Measurements from ENCODE around the gene NOP9.
A peak's percentile ranks its signal among the peaks of the same experiment; 100 is the strongest.
"Not testable (repeated sequence)": the region's sequence is repeated elsewhere in the genome, so short reads cannot be mapped to it uniquely, and the experiment has no call there.

The NOP9 gene

DNA sequence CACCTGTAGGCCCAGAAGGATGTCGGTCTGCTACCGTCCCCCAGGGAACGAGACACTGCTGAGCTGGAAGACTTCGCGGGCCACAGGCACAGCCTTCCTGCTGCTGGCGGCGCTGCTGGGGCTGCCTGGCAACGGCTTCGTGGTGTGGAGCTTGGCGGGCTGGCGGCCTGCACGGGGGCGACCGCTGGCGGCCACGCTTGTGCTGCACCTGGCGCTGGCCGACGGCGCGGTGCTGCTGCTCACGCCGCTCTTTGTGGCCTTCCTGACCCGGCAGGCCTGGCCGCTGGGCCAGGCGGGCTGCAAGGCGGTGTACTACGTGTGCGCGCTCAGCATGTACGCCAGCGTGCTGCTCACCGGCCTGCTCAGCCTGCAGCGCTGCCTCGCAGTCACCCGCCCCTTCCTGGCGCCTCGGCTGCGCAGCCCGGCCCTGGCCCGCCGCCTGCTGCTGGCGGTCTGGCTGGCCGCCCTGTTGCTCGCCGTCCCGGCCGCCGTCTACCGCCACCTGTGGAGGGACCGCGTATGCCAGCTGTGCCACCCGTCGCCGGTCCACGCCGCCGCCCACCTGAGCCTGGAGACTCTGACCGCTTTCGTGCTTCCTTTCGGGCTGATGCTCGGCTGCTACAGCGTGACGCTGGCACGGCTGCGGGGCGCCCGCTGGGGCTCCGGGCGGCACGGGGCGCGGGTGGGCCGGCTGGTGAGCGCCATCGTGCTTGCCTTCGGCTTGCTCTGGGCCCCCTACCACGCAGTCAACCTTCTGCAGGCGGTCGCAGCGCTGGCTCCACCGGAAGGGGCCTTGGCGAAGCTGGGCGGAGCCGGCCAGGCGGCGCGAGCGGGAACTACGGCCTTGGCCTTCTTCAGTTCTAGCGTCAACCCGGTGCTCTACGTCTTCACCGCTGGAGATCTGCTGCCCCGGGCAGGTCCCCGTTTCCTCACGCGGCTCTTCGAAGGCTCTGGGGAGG, 11.3 kb downstream of the NOP9 start, which contains the start of gene LTB4R:
Gene LTB4R, plus strand, starts transcription at position 857 of the 959 bp plus-strand sequence. CDS start 4,150 bp downstream, outside the sequence.
- no peak for DNase-seq

DNA sequence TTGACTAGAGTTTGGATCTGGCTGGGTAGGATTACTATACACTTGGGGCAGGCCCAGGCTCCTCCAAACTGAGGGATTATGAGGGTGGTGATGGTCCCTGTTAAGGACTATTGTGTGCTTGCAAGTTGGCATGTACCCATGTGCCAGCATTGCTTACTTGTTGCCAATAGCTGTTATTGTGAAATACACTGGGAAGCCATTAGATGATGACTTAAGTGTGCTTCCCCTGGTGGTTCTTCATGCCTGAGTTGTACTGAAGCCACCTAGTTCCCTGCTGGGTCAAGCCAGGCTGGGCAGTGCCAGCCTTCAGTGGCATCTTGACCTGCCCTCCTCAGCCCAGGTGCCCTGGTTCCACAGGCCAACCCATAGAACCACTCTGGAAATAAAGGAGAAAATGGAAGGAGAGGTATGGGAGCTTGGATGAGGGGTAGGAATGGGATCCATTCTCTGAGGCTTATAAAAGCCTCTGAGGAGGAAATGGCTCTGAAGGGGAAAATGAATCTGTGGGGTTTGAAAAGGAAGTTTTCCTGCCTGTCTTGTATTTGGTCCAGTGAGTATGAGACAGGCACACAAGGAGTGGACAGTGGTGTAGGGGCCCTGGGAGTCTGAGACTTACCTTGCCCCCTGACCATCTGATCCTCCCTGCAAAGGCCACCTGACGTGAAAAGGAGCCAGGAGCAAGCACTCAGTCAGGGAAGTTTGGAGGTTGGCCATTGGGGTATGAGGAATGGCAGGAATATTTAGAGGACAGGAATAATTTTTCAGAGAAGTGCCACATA, 12.4 kb downstream of the NOP9 start:
- no peak for DNase-seq

DNA sequence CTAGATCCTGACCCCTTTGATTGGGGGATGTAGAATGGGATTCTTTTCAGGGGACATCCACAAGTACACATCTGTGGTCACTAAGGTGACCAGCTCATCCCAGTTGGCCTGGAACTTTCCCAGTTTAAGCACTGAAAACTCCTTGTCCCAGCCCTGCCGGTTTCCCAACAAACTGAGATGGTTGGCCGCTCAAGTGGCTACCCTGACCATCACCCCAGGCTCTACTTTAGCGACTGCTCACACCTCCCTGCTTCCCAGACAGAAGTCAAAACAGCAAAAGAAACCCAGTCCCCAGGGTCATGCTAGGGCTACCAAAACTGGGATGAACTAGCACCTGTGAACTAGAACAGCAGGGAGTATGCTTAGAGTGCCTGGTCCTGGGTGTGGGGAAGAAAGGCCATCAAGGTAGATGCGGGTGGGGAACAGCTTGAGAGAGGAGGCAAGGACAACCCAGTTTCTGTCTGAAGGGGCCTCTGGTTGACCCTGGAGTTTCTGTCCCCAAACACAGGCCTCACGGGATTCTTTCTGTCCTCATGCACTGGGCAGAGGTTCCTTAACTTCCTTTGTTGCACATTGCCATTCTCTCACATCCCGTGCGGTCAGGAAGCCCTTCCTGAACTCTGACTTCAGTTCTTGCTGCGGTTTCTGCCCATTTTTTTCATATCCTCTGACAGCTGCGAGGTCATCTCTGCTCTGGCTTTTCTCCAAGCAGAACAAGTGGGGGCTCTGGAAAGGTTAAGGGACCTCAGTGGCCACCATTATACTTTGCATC, 13.3 kb downstream of the NOP9 start:
- DNase-seq, result no peak

DNA sequence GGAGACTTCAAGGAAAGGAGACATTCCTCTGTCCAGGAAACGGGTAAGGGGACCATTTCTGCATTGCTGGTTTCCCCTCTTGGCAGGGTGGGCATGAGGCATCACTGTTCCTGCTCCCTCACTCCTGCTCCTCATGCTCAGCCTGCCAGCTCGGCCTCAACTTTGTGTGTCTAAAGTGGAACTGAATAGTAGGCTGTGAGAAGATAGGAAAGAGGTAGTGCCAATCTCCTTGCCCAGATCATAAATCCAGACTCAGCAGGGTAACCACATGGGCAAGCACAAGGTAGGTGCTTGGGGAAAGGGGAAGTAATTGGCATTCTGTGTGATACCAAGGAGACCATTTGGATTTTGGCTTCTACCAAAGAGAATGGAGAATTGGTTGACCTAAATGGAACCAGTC, 14.3 kb downstream of the NOP9 start:
- DNase-seq, result no peak

DNA sequence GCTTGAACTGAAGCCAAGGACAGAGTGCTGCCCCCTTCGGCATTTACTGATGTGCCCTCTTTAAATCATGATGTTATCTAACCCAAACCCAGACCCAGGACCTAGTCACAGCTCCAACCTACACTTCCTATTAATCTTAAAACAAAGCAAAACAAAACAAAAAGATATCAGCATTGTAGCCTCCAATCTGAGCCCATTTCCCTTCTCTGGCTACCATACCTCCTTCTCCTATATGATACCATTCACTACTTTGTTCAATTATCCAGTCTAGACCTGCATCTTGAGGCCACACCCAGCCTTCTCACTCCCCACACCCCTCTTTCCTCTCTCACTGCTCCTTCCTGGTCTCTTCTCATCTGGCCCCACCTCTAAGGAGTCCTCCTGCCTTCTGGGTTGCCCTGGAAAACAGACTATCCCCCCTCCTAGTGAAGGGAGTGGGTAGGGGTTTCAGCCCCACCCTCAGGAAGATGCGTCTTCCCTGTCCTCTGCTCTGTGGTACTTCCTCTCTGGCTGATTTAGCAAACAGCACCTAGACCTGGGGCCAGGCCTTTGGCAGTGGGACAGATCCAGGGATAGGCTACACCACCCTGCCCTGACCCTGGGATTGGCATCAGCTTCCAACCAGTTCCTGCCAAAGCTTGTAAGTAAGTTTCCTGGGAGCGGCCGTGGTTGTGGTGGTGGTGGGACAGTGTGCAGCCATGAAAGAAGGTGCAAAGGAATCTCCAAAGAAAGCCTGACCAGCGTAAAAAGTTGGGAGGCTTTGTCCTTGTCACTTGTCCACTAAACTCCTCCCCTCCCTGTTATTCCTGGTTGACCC, 14.9 kb downstream of the NOP9 start:
- no peak for DNase-seq

DNA sequence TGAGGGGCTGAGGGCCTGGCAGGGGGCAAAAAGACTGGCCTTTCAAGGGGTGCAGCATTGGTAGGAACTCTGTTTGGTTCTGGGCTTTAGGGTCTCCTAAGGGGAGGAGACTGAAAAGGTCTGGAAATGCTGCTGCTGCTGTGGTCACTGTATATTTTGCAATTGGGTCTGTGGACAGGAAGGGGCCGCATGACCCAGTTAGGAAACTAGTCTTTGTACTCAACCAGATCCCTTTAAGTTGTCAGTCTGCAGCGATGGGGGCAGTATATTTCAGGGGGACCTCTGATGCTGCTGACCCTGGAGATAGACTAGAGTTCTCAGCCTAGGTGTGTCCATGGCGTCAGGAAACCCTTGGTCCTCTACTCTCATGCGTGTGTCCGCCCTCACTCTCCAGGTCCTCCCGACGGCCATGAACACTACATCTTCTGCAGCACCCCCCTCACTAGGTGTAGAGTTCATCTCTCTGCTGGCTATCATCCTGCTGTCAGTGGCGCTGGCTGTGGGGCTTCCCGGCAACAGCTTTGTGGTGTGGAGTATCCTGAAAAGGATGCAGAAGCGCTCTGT, 15.7 kb downstream of the NOP9 start:
- DNase-seq, result no peak

DNA sequence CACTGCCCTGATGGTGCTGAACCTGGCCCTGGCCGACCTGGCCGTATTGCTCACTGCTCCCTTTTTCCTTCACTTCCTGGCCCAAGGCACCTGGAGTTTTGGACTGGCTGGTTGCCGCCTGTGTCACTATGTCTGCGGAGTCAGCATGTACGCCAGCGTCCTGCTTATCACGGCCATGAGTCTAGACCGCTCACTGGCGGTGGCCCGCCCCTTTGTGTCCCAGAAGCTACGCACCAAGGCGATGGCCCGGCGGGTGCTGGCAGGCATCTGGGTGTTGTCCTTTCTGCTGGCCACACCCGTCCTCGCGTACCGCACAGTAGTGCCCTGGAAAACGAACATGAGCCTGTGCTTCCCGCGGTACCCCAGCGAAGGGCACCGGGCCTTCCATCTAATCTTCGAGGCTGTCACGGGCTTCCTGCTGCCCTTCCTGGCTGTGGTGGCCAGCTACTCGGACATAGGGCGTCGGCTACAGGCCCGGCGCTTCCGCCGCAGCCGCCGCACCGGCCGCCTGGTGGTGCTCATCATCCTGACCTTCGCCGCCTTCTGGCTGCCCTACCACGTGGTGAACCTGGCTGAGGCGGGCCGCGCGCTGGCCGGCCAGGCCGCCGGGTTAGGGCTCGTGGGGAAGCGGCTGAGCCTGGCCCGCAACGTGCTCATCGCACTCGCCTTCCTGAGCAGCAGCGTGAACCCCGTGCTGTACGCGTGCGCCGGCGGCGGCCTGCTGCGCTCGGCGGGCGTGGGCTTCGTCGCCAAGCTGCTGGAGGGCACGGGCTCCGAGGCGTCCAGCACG, 16.4 kb downstream of the NOP9 start:
- no peak for DNase-seq

DNA sequence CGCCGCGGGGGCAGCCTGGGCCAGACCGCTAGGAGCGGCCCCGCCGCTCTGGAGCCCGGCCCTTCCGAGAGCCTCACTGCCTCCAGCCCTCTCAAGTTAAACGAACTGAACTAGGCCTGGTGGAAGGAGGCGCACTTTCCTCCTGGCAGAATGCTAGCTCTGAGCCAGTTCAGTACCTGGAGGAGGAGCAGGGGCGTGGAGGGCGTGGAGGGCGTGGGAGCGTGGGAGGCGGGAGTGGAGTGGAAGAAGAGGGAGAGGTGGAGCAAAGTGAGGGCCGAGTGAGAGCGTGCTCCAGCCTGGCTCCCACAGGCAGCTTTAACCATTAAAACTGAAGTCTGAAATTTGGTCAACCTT, 16.9 kb downstream of the NOP9 start:
- no peak for DNase-seq

DNA sequence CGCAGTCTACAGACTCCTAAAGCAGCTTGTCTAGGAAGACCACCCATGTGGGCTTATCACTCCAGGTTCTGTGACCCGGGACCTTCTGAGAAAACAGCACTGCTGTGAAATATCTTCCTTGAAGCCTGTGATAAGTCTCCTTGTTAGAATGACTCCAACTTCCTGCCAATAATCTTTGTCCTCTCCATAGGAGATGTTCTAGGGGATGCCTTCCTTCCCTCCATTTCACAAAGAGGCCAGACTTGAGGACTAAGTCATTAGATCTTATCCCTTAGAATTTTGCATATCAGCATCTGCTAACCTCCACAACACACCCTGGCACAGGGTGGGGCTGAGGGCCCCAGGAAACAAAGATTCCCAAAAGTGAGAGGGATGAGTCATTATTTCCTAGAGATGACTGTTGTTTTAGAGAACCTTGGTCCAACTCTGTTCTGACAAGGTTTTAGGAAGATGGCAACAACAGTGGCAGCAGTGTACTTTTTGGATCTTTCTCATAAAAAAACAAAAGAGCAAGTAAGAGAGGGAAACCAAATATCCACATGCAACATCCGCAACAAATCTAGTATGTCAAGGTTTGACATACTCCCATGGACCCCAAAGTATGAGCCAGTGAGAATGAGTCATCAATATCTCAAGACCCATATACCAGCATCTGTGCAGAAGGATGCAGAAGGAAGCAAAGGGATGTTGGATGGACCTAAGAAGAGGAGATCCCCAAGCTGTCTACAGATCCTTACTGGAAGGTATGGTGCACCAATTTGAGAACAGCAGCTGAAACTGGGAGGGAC, 17.7 kb downstream of the NOP9 start:
- DNase-seq, result no peak

DNA sequence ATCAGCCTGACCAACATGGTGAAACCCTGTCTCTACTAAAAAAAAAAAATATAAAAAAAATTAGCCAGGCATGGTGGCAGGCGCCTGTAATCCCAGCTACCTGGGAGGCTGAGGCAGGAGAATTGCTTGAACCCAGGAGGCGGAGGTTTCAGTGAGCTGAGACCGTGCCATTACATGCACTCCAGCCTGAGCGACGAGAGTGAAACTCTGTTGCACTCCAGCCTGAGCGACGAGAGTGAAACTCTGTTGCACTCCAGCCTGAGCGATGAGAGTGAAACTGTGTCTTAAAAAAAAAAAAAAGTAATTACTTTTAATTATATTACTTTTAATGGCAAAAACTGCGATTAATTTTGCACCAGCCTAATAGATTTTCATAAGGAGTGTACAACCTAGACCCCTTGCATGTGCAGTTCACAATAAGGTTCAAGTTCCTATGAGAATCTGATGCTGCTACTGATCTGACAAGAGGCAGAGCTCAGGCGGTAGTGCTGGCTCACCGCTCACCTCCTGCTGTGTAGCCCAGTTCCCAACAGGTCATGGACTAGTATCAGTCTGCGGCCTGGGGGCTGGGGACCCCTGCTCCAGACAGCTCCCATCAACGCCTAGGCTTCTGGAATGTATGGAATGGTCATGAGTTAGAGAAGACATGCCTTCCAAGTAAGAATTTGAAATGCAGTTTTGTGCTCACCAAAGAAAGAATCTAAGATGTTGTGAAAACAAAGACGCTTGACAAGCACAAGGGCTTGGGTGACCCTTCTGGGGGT, 21.7 kb downstream of the NOP9 start:
- peak; percentile 76 for DNase-seq

DNA sequence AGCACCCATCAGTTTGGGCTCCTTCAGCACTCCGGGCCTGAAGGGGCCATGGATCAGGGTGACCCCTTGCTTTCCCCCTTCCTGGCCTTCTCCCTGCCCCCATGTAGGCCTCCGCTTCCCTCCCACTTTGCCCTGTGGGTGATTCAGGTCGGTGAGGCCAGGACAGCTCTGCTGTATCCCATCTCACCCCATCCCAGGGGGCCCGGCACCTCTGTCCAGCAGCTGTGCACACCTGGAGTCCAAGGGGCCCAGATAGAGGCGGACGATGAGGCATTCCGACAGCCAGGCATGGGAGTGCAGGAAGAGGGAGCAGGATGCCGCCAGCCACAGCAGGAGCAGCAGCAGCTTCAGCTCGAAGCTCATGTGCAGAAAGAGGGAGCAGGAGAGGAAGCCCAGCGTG, 23.0 kb downstream of the NOP9 start:
- DNase-seq, result no peak

DNA sequence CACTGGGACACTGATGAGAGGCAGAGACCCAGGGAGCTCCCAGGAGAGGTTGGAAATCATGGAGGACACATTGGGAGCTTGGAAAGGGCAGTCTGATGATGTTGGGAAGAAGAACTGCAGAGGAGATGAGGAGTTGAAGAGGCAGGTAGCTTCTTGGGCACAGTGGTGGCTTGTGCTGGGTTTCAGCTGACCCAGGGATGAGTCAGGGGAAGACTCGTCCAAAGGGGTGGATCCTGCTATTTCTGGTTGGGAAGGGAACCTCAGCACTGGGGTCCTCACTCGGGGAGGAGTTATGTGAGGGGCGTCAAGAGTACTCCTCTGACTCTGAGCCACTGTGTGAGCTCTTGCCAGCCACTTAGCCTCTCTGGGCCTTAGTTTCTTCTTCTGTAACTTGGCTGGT, 23.7 kb downstream of the NOP9 start:
- no peak for DNase-seq

DNA sequence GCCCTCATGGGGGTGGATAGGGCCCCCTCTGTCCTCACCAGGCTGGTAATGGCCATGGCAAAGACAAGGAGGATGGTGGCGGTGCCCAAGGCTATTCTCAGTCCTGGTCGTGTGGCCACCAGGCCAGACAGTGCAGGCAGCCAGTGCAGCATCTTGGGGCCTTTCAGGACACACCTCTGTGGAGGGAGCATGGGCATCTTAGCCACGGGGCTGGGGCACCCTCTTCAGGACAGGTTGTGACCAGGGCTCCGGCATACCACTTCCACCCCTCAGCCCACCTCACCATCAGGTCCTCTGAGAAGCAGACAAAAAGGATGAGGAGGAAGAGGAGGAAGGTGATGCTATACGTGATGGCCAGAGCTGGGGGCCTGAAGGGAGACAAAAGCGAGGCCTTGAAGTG, 24.4 kb downstream of the NOP9 start:
- no peak for DNase-seq

DNA sequence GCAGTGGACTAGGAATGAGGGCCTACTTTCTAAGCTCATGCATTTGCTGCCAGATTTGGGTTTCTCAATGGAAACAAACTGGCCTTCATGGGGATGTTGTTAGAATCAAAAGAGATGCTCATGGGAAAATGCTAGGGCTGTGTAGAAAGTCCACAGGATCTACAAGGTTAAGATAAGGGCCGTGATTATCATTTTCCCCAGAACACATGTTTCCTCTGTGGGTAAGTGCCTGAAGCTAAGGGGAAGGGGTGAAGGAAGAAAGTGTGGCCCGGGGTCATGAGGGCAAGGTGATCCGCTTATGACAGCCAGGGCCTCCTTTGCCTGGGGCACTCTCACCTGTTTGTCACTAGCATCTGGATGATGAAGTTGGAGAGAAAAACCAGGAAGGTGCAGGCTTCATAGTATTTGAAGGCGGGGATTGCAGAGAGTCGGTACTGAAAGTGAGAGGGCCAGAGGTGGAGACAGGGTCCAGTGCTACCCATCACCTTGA, 25.4 kb downstream of the NOP9 start:
- no peak for DNase-seq

DNA sequence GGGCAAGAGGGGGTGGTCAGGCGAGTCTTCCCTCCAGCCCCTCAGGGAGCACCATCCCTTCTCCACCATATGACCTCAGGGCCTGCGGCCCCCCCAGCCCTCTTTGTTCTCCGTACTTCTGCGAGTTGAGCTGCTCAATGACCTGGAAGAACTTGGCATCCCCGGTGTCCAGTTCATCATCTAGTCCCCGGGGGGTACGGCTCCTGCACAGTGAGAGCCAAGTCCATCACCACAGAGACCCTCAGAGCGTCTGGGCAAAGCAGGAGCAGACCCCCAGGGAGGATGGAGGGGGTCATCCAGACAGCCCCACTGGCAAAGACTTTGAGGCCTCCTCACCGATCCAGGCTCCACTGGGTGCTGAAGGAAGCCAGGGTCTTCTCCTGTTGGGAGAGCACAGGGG, 26.3 kb downstream of the NOP9 start:
- no peak for DNase-seq

DNA sequence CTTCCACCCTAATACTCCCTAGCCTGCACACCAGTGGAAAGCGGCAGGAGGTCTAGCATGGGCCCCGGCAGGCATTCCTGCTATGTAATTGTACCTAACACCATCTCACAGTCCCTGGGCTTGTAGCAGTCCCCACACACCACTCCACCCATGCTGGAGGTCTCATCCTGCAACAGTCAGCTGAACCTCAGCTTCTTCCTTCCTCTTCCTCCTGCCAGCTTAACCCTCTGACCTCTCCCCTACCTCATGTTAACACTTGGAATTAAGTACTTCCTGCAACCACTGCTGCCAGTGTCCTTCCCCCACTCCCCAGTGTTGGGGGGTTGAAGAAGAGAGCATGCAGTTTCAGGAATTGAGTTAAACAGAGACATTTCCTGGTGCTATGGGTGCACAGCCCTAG, 27.7 kb downstream of the NOP9 start:
- DNase-seq, result no peak

DNA sequence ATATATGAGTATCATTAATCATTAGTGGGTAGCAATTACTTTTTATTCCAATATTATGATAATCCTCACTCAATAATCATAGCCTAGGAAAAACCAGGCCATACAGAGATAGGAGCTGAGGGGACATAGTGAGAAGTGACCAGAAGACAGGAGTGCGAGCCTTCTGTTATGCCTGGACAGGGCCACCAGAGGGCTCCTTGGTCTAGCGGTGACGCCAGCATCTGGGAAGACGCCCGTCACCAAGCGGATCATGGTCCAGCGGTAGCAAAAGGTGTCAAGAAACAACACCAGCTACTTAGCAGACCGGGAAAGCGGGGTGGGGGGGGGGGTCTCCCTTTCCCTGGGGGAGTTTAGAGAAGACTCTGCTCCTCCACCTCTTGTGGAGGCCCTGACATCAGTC, 28.3 kb downstream of the NOP9 start:
- DNase-seq, result not testable (repeated sequence)

DNA sequence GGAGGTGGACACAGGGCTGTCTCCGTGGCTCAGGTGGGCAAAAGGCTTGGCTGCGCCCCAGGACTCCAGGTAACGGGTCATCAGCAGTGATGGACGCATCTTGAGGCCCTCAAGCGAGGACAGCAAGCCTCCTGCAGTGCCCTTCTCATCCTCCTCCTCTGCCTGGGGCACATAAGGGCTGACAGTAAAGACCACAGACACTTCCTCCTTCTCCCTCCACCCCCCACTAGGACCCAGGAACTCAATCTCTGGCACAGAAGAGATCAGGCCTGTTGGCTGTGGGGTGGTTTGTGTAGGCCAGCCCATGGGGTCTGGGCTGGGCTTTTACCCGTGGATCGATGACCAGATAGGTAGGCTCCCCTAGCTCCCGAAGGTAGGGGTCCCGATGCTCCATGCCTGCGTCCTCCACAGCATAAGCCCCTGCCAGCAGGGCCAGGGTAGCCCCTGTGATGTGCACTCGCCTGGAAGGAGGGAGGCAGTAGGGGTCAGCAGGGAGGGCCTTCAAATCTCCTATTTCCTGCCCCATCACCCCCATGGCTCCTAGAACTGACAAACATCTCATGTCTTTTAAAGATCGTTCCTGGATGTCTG, 29.5 kb downstream of the NOP9 start:
- DNase-seq, result no peak

DNA sequence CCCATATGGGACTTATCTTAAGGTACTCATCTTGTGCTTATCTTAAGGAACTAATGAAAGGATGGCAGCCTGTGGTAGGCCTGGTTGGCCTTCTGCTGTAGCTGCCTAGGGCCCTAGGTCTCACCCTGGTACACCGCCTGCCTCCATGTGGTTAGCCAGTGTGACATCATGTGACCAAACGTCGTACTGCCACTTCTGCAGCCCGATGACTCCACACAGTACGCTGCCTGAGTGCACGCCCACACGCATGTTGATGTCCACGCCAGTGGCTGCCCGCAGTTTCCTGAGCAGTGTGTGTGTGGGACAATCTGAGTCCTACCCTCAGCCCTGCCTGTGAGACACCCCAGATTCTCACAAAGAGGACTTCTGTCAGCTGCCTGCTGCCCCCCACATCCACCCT, 30.1 kb downstream of the NOP9 start:
- no peak for DNase-seq
